MM.1S (cell line): ENCODE data around the gene BCL2.

Experiments
- DNase-seq: peaks from one replicate; pipeline ENCODE4 v3.0.0-alpha.2; 2015
- H2AFZ ChIP-seq: fragments of 300-600 bp; sonication (generic); 2 replicates; pipeline ENCODE4 v1.6.0; 2016; ENCODE audit warnings: antibody characterized with exemption, low read length
- H3F3A ChIP-seq: fragments of 300-600 bp; sonication (generic); 2 replicates; pipeline ENCODE4 v1.6.1; 2016; ENCODE audit warnings: mild to moderate bottlenecking, antibody characterized with exemption, low read length, moderate library complexity, mixed read lengths; ENCODE audit not compliant: insufficient read depth
- H3K27ac ChIP-seq: fragments of 300-600 bp; sonication (generic); 2 replicates; pipeline ENCODE4 v1.5.1; 2016; ENCODE audit warnings: mild to moderate bottlenecking, low read length
- H3K27me3 ChIP-seq: fragments of 300-600 bp; sonication (generic); replicated peaks from 2 replicates; pipeline ENCODE4 v1.6.0; 2016; ENCODE audit warnings: low read length; ENCODE audit not compliant: insufficient read depth
- H3K36me3 ChIP-seq: fragments of 300-600 bp; sonication (generic); replicated peaks from 2 replicates; pipeline ENCODE4 v1.6.1; 2016; ENCODE audit warnings: mild to moderate bottlenecking, low read length, mixed read lengths; ENCODE audit not compliant: insufficient read depth
- H3K4me1 ChIP-seq: fragments of 300-600 bp; sonication (generic); 2 replicates; pipeline ENCODE4 v1.6.1; 2016; ENCODE audit warnings: low read length, mixed read lengths
- H3K4me2 ChIP-seq: fragments of 300-600 bp; sonication (generic); 2 replicates; pipeline ENCODE4 v1.6.0; 2016; ENCODE audit warnings: low read depth, low read length
- H3K4me3 ChIP-seq: fragments of 300-600 bp; sonication (generic); 2 replicates; pipeline ENCODE4 v1.5.1; 2016; ENCODE audit warnings: low read length, mixed read lengths
- H3K79me2 ChIP-seq: fragments of 300-600 bp; sonication (generic); 2 replicates; pipeline ENCODE4 v1.6.1; 2016; ENCODE audit warnings: mixed run types, low read length, mixed read lengths
- H3K9ac ChIP-seq: fragments of 300-600 bp; sonication (generic); 2 replicates; pipeline ENCODE4 v1.6.1; 2016; ENCODE audit warnings: low read length, mixed read lengths
- H3K9me2 ChIP-seq: fragments of 300-600 bp; sonication (generic); replicated peaks from 2 replicates; pipeline ENCODE4 v1.6.1; 2016; ENCODE audit warnings: mild to moderate bottlenecking, low read length, mixed read lengths; ENCODE audit not compliant: insufficient read depth
- H3K9me3 ChIP-seq: fragments of 300-600 bp; sonication (generic); replicated peaks from 2 replicates; pipeline ENCODE4 v1.6.1; 2016; ENCODE audit warnings: mild to moderate bottlenecking, low read length, mixed read lengths; ENCODE audit not compliant: insufficient read depth
- H4K20me1 ChIP-seq: fragments of 300-600 bp; sonication (generic); 2 replicates; pipeline ENCODE4 v1.6.1; 2016; ENCODE audit warnings: mild to moderate bottlenecking, low read length, moderate library complexity, mixed read lengths; ENCODE audit not compliant: insufficient read depth
- CTCF ChIP-seq: fragments of 300-600 bp; sonication (generic); IDR thresholded peaks from 2 replicates; pipeline ENCODE4 v1.5.1; 2016; ENCODE audit warnings: antibody characterized with exemption, low read length, mixed read lengths
- EZH2 ChIP-seq: fragments of 300-600 bp; sonication (generic); optimal IDR thresholded peaks from 2 replicates; pipeline ENCODE3; 2017; ENCODE audit warnings: low read depth, mild to moderate bottlenecking, antibody characterized with exemption, low read length, mixed read lengths
- EZH2phosphoT487 ChIP-seq: fragments of 300-600 bp; sonication (generic); IDR thresholded peaks from 2 replicates; pipeline ENCODE4 v1.6.1; 2018; ENCODE audit warnings: antibody characterized with exemption, low read length

The BCL2 gene

DNA sequence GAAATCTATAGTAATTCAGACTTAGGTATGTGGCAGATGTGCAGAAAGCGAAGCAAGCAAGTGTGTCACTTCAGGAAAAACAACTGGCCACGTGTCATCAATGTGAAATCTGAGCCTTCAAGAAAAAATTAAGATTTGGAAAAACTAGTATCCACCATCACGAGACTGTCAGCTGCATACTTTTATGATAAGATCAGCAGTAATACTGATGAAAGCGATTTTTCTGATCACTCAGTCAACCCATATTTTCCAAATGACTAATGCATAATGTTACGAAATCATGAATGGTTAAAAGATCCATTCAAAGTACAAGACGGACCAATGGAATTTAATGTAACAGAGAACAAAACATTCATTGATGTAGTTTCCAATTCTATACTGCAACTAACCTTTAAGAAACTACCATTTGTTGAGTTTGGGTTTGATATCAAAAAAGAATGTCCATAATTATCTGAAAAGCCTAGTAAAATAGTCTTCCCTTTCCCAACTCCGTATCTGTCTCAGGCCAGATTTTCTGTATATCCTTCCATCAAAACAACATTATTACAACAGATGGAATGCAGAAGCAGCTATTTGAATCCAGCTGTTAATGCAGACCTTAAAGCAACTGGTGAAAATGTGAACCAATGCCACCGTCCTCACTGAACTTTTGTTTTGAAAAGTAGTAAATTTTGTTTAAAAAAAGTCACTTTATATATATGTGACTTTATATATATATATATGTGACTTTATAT is 17.0 kb upstream of the BCL2 start:
- Histone ChIP-seq H3K79me2 (no peaks in the 10 kb centered on the region), H3K36me3 (no peaks in the 10 kb centered on the region), H3K27me3 (no peaks in the 10 kb centered on the region), H3F3A (no peaks in the 10 kb centered on the region), H3K4me2 (no peak overlapping the region), H3K4me1 (no peaks in the 10 kb centered on the region), H4K20me1 (no peaks in the 10 kb centered on the region), H3K4me3 (no peak overlapping the region), H3K9ac (no peak overlapping the region), H3K9me3 (no peaks in the 10 kb centered on the region), H3K27ac (no peak overlapping the region), H2AFZ (no peak overlapping the region), H3K9me2 (no peaks in the 10 kb centered on the region)
- no peak for DNase-seq
- TF ChIP-seq EZH2phosphoT487 (no peak), EZH2 (no peak), CTCF (no peak)

GRCh38 chr18:63331105-63331504 is 11.5 kb upstream of the BCL2 start:
- Histone ChIP-seq H3K27me3 (no peaks in the 10 kb centered on the region), H3K4me2 (no peak overlapping the region), H3K9me2 (no peaks in the 10 kb centered on the region), H3K36me3 (no peaks in the 10 kb centered on the region), H4K20me1 (no peaks in the 10 kb centered on the region), H3K9ac (no peak overlapping the region), H3K79me2 (no peaks in the 10 kb centered on the region), H2AFZ (no peak overlapping the region), H3F3A (no peaks in the 10 kb centered on the region), H3K27ac (no peak overlapping the region), H3K4me3 (no peak overlapping the region), H3K4me1 (no peaks in the 10 kb centered on the region), H3K9me3 (no peaks in the 10 kb centered on the region)
- DNase-seq: no peak
- TF ChIP-seq EZH2 (no peak), CTCF (no peak)

DNA sequence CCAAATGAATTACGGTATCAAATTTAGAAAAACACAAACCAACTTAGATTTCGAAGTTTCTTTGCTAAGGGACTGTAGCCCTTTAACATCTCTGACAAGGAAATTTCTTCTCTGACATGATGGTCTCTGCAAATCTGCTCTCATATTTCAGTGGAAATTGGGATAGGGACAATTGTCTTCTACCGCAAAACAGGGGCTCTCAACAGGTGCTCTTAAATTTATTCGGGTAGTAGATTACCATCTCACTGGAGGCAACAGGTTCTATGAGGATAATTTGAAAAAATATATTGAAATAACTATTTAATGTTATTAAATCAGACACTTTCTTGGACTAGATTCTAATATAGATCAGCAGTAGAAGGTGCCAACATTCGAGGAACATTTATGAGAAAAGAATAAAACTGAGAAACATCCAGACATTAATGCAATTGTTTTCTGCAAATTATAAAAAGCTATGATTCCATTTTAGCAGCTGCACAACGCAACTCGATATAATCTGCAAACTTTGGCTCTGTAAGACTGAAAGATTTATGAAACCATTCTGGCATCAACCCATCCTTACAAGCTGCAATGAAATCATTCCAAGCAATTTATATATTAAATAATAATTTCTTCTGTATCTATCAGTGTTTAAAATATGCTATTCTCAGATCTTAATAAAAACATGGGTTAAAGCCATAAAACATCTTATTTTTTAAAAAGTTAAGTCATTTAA is 10.0 kb upstream of the BCL2 start:
- Histone ChIP-seq H3K4me1 (no peaks in the 10 kb centered on the region), H3K9me2 (no peaks in the 10 kb centered on the region), H3K4me2 (no peak overlapping the region), H4K20me1 (no peaks in the 10 kb centered on the region), H2AFZ (no peak overlapping the region), H3K36me3 (no peaks in the 10 kb centered on the region), H3K27ac (no peak overlapping the region), H3K9me3 (no peaks in the 10 kb centered on the region), H3K27me3 (no peaks in the 10 kb centered on the region), H3K4me3 (no peak overlapping the region), H3F3A (no peaks in the 10 kb centered on the region), H3K79me2 (no peaks in the 10 kb centered on the region), H3K9ac (no peak overlapping the region)
- no peak for DNase-seq
- TF ChIP-seq EZH2 (no peak), EZH2phosphoT487 (no peak), CTCF (no peak)
